NCI-H128 (cell line): ENCODE results near the gene CISTR.
"Not testable (repeated sequence)": the region's sequence is repeated elsewhere in the genome, so short reads cannot be mapped to it uniquely, and the experiment has no call there.

Experiments
- DNase-seq: peaks from one replicate; lab custom pipeline; 2025; ENCODE audit not compliant: unreplicated experiment; lab: John Stamatoyannopoulos, UW

CISTR gene

GRCh38 chr12:53722450-53723041 lies 29.2 kb downstream of the CISTR start:
- DNase-seq = no peak

- no peak for DNase-seq
Measured at GRCh38 chr12:53720946-53721345, 30.8 kb downstream of the CISTR start.

- DNase-seq = no peak
Measured at GRCh38 chr12:53719649-53720048, 32.1 kb downstream of the CISTR start.

GRCh38 chr12:53718567-53718966 lies 33.2 kb downstream of the CISTR start:
- DNase-seq = not testable (repeated sequence)

DNA sequence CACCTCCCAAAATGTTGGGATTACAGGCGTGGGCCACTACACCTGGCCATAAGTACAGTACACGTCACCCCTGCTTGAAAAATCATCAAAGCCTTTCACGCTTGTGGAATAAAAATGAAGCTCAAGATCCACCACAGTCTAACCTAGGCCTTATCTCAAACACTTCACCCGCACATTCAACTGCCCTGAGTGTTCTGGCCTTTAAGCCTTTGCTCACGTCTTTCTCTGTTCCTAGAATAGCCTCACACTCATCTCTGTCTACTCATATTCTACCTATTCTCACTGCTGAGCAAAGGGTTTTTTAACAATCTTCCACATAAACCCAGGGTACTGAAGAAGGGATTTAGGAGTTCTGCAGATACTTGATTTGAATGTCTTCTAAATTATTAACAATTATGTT lies 34.5 kb downstream of the CISTR start:
- no peak for DNase-seq

DNA sequence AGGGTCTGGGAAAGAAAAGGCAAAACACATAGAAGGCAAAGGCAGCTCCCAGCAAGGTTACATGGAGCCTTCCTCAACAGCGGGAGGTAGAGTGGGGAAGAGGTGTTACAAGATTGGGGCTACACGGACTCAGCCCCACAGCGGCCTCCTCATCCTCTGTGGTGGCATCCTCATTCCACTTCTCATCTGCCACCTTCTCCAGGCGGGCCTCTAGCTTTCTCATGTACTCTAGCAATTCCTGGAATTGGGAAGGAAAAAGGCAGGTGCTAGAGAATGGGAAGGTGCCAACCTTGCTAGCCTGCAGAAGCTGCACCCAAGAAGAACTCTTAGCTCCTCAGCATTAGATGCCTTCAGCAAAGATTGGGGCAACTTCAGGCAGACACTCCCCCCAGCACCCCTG lies 37.8 kb downstream of the CISTR start:
- no peak for DNase-seq

DNA sequence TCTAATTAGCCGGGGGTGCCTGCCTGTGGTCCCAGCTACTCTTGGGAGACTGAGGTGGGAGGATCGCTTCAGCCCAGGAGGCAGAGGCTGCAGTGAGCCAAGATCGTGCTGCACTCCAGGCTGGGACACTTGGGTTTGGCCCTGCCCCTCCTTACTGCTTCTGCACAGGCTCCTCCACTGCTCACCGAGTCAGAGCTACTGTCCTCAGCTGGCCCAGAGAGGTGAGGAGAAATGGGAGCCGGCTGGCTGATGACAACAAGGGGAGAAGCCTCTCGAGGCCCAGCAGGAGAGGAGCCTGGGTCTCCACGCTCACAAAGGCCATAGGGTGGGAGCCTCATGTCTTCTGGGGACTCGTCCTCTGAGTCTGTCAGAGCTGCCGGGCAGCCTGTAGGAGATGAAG lies 38.3 kb downstream of the CISTR start:
- DNase-seq = no peak

DNA sequence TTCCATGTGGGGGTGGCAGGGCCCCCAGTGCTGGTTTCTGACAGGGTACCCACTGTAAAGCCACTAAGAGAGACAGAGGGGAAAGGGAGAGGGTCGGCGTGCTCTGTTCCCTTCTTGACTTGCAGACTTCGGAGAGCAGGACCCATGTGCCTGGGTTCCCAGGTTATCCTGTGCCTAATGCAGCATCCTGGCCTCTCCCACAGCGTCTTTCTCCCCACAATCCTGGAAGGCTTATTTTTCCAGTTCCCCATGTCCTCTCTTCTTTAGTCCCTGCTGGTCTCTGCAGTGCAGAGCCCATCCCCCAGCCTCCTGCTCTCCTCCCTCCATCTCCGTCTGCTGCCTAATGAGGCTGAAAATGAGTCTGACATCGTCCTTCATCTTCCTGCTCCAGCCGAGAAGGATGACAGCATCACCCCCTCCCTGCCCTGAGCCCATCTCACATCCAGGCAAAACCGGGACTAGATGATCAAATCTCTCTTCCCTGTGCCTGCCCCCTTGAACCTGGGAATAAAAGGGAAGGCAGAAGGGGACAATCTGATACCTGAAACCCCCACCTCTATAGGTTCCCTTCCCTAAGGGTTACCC lies 39.6 kb downstream of the CISTR start:
- DNase-seq = no peak

DNA sequence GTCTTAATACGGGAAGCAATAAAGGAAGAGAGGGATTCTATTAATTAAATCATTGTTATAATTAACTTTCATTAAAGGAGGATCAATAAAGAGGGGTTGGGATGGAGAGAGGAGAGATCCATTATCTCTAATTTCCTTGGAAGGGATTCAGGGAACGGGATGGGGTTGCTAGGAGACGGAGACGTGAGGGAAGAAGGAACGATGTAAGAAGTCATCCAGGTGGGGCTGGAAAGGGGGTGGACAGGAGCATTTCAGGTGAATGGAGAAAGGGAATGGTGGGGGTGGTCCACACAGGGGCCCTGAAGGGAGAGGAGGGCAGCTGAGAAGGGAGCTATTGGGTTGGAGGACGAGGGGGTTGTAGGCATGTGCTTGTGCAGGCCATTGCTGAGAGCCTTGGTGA lies 41.7 kb downstream of the CISTR start:
- no peak for DNase-seq

DNA sequence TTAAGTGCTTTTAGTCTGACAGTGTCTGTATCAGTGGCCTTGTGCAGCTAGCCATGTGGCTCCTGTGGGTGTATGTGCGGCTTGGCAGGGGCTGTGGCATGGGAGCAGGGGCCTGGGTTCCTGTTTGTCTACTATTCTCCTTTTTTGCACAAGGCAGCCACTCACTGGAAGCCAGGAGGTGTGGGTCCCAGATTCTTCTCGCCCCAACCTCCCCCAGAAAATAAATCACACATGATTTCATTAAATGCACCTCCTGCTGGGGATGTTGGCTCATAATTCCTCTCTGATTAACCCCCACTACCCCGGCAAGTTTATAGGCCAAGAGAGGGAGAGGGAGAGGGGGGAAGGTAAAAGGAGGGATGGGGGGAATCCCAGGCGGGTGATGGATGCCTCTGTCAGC lies 42.1 kb downstream of the CISTR start:
- no peak for DNase-seq

DNA sequence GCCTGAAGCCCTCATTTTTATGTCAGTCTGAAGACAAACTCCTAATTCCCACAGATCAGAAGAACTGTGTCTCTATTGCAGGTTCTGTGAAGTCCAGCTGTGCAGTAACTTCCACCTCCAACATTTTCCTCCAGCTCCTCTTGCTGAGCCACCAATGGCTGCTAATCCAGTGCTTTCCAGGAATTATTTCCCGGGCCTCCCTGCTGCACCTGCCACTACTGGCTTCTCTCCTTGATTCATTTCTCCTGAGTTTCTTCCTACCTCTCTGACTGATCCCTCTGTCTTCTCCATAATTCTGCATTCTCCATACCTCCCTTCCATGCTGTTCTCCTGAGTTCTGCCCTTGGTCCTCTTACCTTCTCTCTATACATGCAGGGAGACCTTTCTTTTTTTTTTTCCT lies 45.7 kb downstream of the CISTR start:
- DNase-seq = no peak

DNA sequence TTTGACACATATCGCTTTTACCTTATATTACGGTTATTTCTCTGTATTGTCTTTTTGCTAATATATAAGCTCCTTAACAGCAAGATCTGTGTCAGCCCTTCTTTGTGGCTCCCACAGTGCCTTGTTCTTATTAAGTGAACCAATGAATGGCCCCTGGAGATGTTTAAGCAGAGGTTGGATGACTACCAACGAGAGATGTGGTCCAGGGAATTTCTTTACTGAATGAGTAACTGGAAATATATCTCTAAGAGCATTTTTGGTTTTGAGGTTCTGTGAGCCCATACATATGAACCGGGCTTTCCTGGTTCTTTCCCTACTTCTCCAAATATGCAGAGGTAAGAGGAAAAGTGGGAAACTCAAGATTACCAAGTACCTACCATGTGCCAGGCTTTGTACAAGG lies 48.0 kb downstream of the CISTR start:
- no peak for DNase-seq

GRCh38 chr12:53701518-53702264 lies 50.1 kb downstream of the CISTR start:
- no peak for DNase-seq

DNA sequence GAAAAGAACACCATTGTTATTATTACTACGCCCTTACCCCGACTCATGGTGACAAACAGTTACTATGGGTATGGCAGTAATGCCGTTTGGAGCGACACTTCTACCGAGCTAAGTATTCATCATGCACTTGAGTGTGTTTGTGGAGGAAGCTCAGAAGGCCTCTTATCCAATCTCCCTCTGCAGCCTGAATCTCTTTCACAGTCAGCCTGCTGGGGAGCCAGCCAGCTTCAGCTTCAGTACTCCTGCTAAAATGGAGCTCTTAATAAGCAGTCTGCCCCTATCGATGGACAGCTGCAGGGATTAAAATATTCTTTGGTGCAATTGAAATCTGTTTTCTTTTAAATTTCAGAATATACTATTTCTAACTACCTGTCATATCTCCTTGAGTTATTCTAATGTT lies 51.2 kb downstream of the CISTR start:
- no peak for DNase-seq

GRCh38 chr12:53699678-53700025 lies 52.1 kb downstream of the CISTR start:
- DNase-seq = no peak

DNA sequence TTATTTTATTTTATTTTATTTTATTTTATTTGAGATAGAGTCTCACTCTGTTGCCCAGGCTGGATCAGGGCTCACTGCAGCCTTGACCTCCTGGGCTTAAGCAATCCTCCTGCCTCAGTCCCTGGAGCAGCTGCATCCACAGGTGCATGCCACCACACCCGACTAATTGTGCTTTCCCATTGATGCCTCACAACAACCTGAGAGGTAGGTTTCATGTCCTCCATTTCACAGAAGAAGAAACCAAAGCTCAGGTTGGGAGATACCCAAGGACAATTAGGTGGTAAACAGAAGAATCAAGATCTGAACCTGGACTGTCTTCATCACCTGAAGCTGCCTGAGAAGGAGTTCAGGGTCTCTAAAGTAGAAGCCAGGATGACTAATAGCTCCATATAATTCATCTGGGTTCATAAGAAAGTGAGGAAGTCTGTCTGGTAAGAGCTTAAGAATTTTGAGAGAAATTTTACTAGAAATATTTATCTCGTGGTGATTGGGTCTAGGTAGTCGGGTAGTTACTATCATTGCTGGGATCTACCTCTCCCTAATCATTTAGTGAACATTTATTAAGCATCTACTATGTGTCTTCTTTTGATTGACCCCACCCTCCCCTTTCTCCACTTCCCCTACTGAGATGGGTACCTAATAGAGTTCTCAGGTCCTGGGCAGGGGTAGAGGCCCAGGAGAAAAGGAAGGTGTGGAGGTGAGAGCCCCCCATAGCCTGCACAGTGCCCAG lies 52.7 kb downstream of the CISTR start:
- DNase-seq = no peak

- DNase-seq = no peak
Measured at GRCh38 chr12:53696655-53697331, 55.0 kb downstream of the CISTR start.
